Astrocyte (in vitro differentiated cells and primary cell): ENCODE measurements around the gene C1S. TPM values are rescaled to one million over a fixed set of nuclear protein-coding genes. Genes with fewer than 3 reads are reported as not detected.
"Not testable (repeated sequence)": the region's sequence is repeated elsewhere in the genome, so short reads cannot be mapped to it uniquely, and the experiment has no call there.

Experiments
- DNase-seq: peaks from one replicate; pipeline ENCODE4 v3.0.0-alpha.2; 2010; ENCODE audit warnings: low read depth
- FAIRE-seq: peaks from 2 replicates; lab custom pipeline; 2011; peaks lifted over from hg19 to GRCh38; lab: Jason Lieb, UNC
- H2AFZ ChIP-seq: 2 replicates; pipeline ENCODE4 v1.6.0; 2012; ENCODE audit warnings: low read depth, low read length, inconsistent platforms
- H3K27ac ChIP-seq: 2 replicates; pipeline ENCODE4 v1.5.1; 2011; ENCODE audit warnings: low read depth, low read length, inconsistent platforms
- H3K27me3 ChIP-seq: 2 replicates; pipeline ENCODE4 v1.6.0; 2011; ENCODE audit warnings: low read length, inconsistent platforms; ENCODE audit not compliant: insufficient read depth
- H3K36me3 ChIP-seq: 2 replicates; pipeline ENCODE4 v1.5.1; 2011; ENCODE audit warnings: low read length, inconsistent platforms; ENCODE audit not compliant: insufficient read depth
- H3K4me1 ChIP-seq: 2 replicates; pipeline ENCODE4 v1.5.1; 2011; ENCODE audit warnings: low read length, inconsistent platforms; ENCODE audit not compliant: insufficient read depth
- H3K4me2 ChIP-seq: 2 replicates; pipeline ENCODE4 v1.6.0; 2012; ENCODE audit warnings: low read length, inconsistent platforms
- H3K4me3 ChIP-seq: 2 replicates; pipeline ENCODE4 v1.5.1; 2011; ENCODE audit warnings: low read depth, mild to moderate bottlenecking, low read length, inconsistent platforms; ENCODE audit not compliant: insufficient read depth
- H3K79me2 ChIP-seq: 2 replicates; pipeline ENCODE4 v1.6.0; 2012; ENCODE audit warnings: mild to moderate bottlenecking, low read length, inconsistent platforms; ENCODE audit not compliant: insufficient read depth
- H3K9ac ChIP-seq: 2 replicates; pipeline ENCODE4 v1.6.0; 2012; ENCODE audit warnings: mild to moderate bottlenecking, low read length, inconsistent platforms
- H3K9me3 ChIP-seq: 2 replicates; pipeline ENCODE4 v1.5.1; 2012; ENCODE audit warnings: low read depth, mild to moderate bottlenecking, low read length, inconsistent platforms; ENCODE audit not compliant: insufficient read depth
- H4K20me1 ChIP-seq: 2 replicates; pipeline ENCODE4 v1.6.0; 2012; ENCODE audit warnings: low read length, inconsistent platforms; ENCODE audit not compliant: insufficient read depth
- H3K27ac Mint-ChIP-seq: one replicate; pipeline ENCODE4 v1.8.0; 2021; ENCODE audit warnings: mild to moderate bottlenecking, mixed read lengths; ENCODE audit not compliant: unreplicated experiment
- H3K27me3 Mint-ChIP-seq: one replicate; pipeline ENCODE4 v1.8.0; 2021; ENCODE audit warnings: low read depth, mixed read lengths; ENCODE audit not compliant: unreplicated experiment
- H3K36me3 Mint-ChIP-seq: one replicate; pipeline ENCODE4 v1.8.0; 2021; ENCODE audit warnings: low read depth, mixed read lengths; ENCODE audit not compliant: unreplicated experiment
- H3K4me1 Mint-ChIP-seq: one replicate; pipeline ENCODE4 v1.8.0; 2021; ENCODE audit warnings: low read depth, mixed read lengths; ENCODE audit not compliant: unreplicated experiment
- H3K4me3 Mint-ChIP-seq: one replicate; pipeline ENCODE4 v1.8.0; 2021; ENCODE audit warnings: mild to moderate bottlenecking, moderate library complexity, mixed read lengths; ENCODE audit not compliant: unreplicated experiment
- H3K9me3 Mint-ChIP-seq: one replicate; pipeline ENCODE4 v1.8.0; 2021; ENCODE audit warnings: mild to moderate bottlenecking, mixed read lengths; ENCODE audit not compliant: unreplicated experiment
- CTCF ChIP-seq: IDR thresholded peaks from 2 replicates; pipeline ENCODE4 v1.5.1; 2011; ENCODE audit warnings: low read depth, mild to moderate bottlenecking, inconsistent platforms, low read length, moderate library complexity; ENCODE audit not compliant: insufficient read depth
- EZH2 ChIP-seq: IDR thresholded peaks from 2 replicates; pipeline ENCODE4 v1.6.1; 2012; ENCODE audit warnings: mild to moderate bottlenecking, low read length, inconsistent platforms; ENCODE audit not compliant: insufficient read depth
- total RNA-seq: library from RNA; stranded (reverse); gene quantifications from 2 replicates; pipeline ENCODE4 v1.2.1, GENCODE V29; 2021

The C1S gene
- total RNA-seq, 1 donor from 2014 or later: 5.2 TPM

- DNase-seq (no peak), FAIRE-seq (no peak)
- H3K9me3 Mint-ChIP-seq: no peaks in the 10 kb centered on the region
- no peak overlapping the region for H2AFZ ChIP-seq
- H3K36me3 ChIP-seq: no peaks in the 10 kb centered on the region
- no peaks in the 10 kb centered on the region for H4K20me1 ChIP-seq
- no peak overlapping the region for H3K4me3 ChIP-seq
- no peak overlapping the region for H3K4me3 Mint-ChIP-seq
- H3K4me2 ChIP-seq: no peak overlapping the region
- H3K79me2 ChIP-seq: no peaks in the 10 kb centered on the region
- no peaks in the 10 kb centered on the region for H3K4me1 Mint-ChIP-seq
- no peak overlapping the region for H3K27ac Mint-ChIP-seq
- no peaks in the 10 kb centered on the region for H3K9me3 ChIP-seq
- H3K4me1 ChIP-seq: no peaks in the 10 kb centered on the region
- no peak overlapping the region for H3K9ac ChIP-seq
- TF ChIP-seq CTCF: no peak
- TF ChIP-seq EZH2: no peak
- peaks cover 2% of the 10 kb centered on the region for H3K36me3 Mint-ChIP-seq
- H3K27me3 Mint-ChIP-seq: peaks cover 6% of the 10 kb centered on the region
- H3K27me3 ChIP-seq: peaks cover 4% of the 10 kb centered on the region
- H3K27ac ChIP-seq: no peak overlapping the region
Measured at GRCh38 chr12:7045913-7046312, 14.6 kb upstream of the C1S start.

- Histone ChIP-seq H3K9me3 (no peaks in the 10 kb centered on the region), H3K4me2 (no peak overlapping the region), H3K9ac (no peak overlapping the region), H2AFZ (no peak overlapping the region), H3K27me3 (peaks cover 3% of the 10 kb centered on the region), H4K20me1 (no peaks in the 10 kb centered on the region), H3K4me1 (no peaks in the 10 kb centered on the region), H3K4me3 (no peak overlapping the region), H3K27ac (no peak overlapping the region), H3K36me3 (no peaks in the 10 kb centered on the region), H3K79me2 (no peaks in the 10 kb centered on the region)
- Mint-ChIP-seq H3K27me3 (peaks cover 5% of the 10 kb centered on the region), H3K4me1 (no peaks in the 10 kb centered on the region), H3K4me3 (no peak overlapping the region), H3K36me3 (peaks cover 2% of the 10 kb centered on the region), H3K27ac (no peak overlapping the region), H3K9me3 (no peaks in the 10 kb centered on the region)
- FAIRE-seq: no peak
- TF ChIP-seq CTCF: no peak
- TF ChIP-seq EZH2: no peak
- DNase-seq: no peak
Measured at GRCh38 chr12:7046383-7047105, 14.0 kb upstream of the C1S start.

GRCh38 chr12:7047306-7047705 is 13.2 kb upstream of the C1S start:
- Histone ChIP-seq H3K27ac (no peak overlapping the region), H3K36me3 (no peaks in the 10 kb centered on the region), H4K20me1 (no peaks in the 10 kb centered on the region), H3K4me1 (no peaks in the 10 kb centered on the region), H3K79me2 (no peaks in the 10 kb centered on the region), H3K27me3 (peaks cover 8% of the 10 kb centered on the region), H3K9me3 (no peaks in the 10 kb centered on the region), H2AFZ (no peak overlapping the region), H3K9ac (no peak overlapping the region), H3K4me3 (no peak overlapping the region), H3K4me2 (no peak overlapping the region)
- no peaks in the 10 kb centered on the region for H3K9me3 Mint-ChIP-seq
- DNase-seq: no peak
- no peak overlapping the region for H3K27ac Mint-ChIP-seq
- peaks cover 2% of the 10 kb centered on the region for H3K36me3 Mint-ChIP-seq
- peaks cover 5% of the 10 kb centered on the region for H3K27me3 Mint-ChIP-seq
- no peak overlapping the region for H3K4me3 Mint-ChIP-seq
- TF ChIP-seq CTCF (no peak), EZH2 (no peak)
- FAIRE-seq: no peak
- H3K4me1 Mint-ChIP-seq: no peaks in the 10 kb centered on the region

DNA sequence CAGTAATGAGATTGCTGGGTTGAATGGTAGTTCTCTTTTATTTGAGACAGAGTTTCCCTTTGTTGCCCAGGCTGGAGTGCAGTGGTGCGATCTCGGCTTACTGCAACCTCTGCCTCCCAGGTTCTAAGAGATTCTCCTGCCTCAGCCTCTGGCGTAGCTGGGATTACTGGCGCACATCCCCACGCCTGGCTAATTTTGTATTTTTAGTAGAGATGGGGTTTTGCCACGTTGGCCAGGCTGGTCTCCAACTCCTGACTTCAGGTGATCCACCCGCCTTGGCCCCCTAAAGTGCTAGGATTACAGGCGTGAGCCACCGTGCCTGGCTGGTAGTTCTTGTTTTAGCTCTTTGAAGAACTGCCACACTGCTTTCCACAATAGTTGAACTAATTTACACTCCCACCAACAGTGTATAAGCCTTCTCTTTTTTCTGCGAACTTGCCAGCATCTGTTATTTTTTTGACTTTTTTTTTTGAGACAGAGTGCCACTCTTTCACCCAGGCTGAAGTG is 11.0 kb upstream of the C1S start:
- not testable (repeated sequence) for H3K4me1 ChIP-seq, DNase-seq, H2AFZ ChIP-seq, H3K9me3 ChIP-seq, H3K36me3 ChIP-seq, H3K27ac ChIP-seq, H3K4me2 ChIP-seq, H3K79me2 ChIP-seq, H3K27ac Mint-ChIP-seq, FAIRE-seq, H4K20me1 ChIP-seq, H3K4me3 Mint-ChIP-seq, H3K9me3 Mint-ChIP-seq, H3K36me3 Mint-ChIP-seq, H3K9ac ChIP-seq, H3K4me1 Mint-ChIP-seq, H3K4me3 ChIP-seq
- H3K27me3 Mint-ChIP-seq: peaks cover 10% of the 10 kb centered on the region
- H3K27me3 ChIP-seq: peaks cover 15% of the 10 kb centered on the region
